IMR-90 (cell line): ENCODE data around the gene EFNA5.

Source experiments
- CTCF ChIP-seq: conservative IDR thresholded peaks from 2 replicates; pipeline ENCODE4 v1.5.1; 2012; ENCODE audit warnings: mild to moderate bottlenecking, low read depth, low read length, improper control_type of control experiment
- POLR2A ChIP-seq: IDR thresholded peaks from 2 replicates; pipeline ENCODE4 v1.6.1; 2012; ENCODE audit warnings: mild to moderate bottlenecking, low read depth, low read length

DNA sequence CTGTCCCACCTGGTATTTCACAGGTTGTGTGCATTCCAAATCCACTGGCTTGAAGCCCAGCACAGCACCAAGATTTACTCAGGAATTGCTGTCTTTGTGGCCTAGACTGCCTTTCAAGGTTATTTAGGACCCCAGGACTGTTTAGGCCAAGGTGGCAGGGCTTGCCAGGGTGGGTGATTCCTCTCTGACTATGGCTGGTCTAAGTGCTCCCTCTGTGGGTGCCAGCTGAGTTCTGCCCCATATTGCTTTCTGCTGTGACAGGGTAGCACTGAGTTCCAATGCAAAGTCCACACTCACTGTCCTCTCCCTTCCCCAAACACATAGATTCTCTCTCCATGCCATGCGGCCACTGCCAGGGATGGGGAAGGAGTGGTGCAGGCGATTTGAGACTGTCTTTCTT, 318.2 kb downstream of the EFNA5 start:
- TF ChIP-seq POLR2A, result no peak
- TF ChIP-seq CTCF, result no peak
